Measurements from ENCODE around the gene SPR.

The SPR gene

GRCh38 chr2:72915320-72915906, 28.2 kb downstream of the SPR start:
- no peak overlapping the region for H3K4me2 ChIP-seq (ENCODE audit: low read depth, low read length, poor library complexity, severe bottlenecking)
- no peak overlapping the region for H2AFZ ChIP-seq (ENCODE audit: low read depth, low read length, severe bottlenecking)
- TF ChIP-seq CTCF (IDR thresholded peaks at IDR 0.05; ENCODE audit: insufficient read depth, low read length, poor library complexity, severe bottlenecking) (no peak), EZH2phosphoT487 (conservative IDR thresholded peaks at IDR 0.05; ENCODE audit: low read length) (no peak)
- no peaks in the 10 kb centered on the region for H3K36me3 ChIP-seq (ENCODE audit: low read length)
- no peaks in the 10 kb centered on the region for H3F3A ChIP-seq (ENCODE audit: insufficient read depth)
- H3K9me3 ChIP-seq (ENCODE audit: insufficient read depth, low read length) = no peaks in the 10 kb centered on the region
- no peak overlapping the region for H3K27ac ChIP-seq (ENCODE audit: low read depth, low read length)
- H3K9ac ChIP-seq (ENCODE audit: low read length) = no peak overlapping the region
- H4K20me1 ChIP-seq (ENCODE audit: low read depth, low read length) = no peaks in the 10 kb centered on the region
- H3K9me2 ChIP-seq (replicated peaks; ENCODE audit: insufficient read depth, low read length) = no peaks in the 10 kb centered on the region
- no peak overlapping the region for H3K4me3 ChIP-seq (ENCODE audit: insufficient read depth, low read length, poor library complexity, severe bottlenecking)
- no peaks in the 10 kb centered on the region for H3K27me3 ChIP-seq (ENCODE audit: low read length)
- H3K79me2 ChIP-seq (ENCODE audit: insufficient read depth, low read length) = no peaks in the 10 kb centered on the region

GRCh38 chr2:72915907-72916742, 28.9 kb downstream of the SPR start:
- no peak overlapping the region for H2AFZ ChIP-seq (ENCODE audit: low read depth, low read length, severe bottlenecking)
- no peaks in the 10 kb centered on the region for H3K9me3 ChIP-seq (ENCODE audit: insufficient read depth, low read length)
- H3K4me3 ChIP-seq (ENCODE audit: insufficient read depth, low read length, poor library complexity, severe bottlenecking) = no peak overlapping the region
- H3K9ac ChIP-seq (ENCODE audit: low read length) = no peak overlapping the region
- H3F3A ChIP-seq (ENCODE audit: insufficient read depth) = no peaks in the 10 kb centered on the region
- peak overlapping the region; percentile 19 for H3K4me2 ChIP-seq (ENCODE audit: low read depth, low read length, poor library complexity, severe bottlenecking)
- TF ChIP-seq EZH2phosphoT487 (conservative IDR thresholded peaks at IDR 0.05; ENCODE audit: low read length) = no peak
- no peak for TF ChIP-seq CTCF (IDR thresholded peaks at IDR 0.05; ENCODE audit: insufficient read depth, low read length, poor library complexity, severe bottlenecking)
- no peak overlapping the region for H3K27ac ChIP-seq (ENCODE audit: low read depth, low read length)
- H4K20me1 ChIP-seq (ENCODE audit: low read depth, low read length) = no peaks in the 10 kb centered on the region
- no peaks in the 10 kb centered on the region for H3K27me3 ChIP-seq (ENCODE audit: low read length)
- H3K79me2 ChIP-seq (ENCODE audit: insufficient read depth, low read length) = no peaks in the 10 kb centered on the region
- no peaks in the 10 kb centered on the region for H3K36me3 ChIP-seq (ENCODE audit: low read length)
- no peaks in the 10 kb centered on the region for H3K9me2 ChIP-seq (replicated peaks; ENCODE audit: insufficient read depth, low read length)

GRCh38 chr2:72916743-72917137, 29.5 kb downstream of the SPR start:
- Histone ChIP-seq H3K79me2 (ENCODE audit: insufficient read depth, low read length) (no peaks in the 10 kb centered on the region), H3K4me2 (ENCODE audit: low read depth, low read length, poor library complexity, severe bottlenecking) (no peak overlapping the region), H3K9ac (ENCODE audit: low read length) (no peak overlapping the region), H3K27ac (ENCODE audit: low read depth, low read length) (no peak overlapping the region), H2AFZ (ENCODE audit: low read depth, low read length, severe bottlenecking) (no peak overlapping the region), H3K27me3 (ENCODE audit: low read length) (no peaks in the 10 kb centered on the region), H3K9me3 (ENCODE audit: insufficient read depth, low read length) (no peaks in the 10 kb centered on the region), H3K36me3 (ENCODE audit: low read length) (no peaks in the 10 kb centered on the region), H3K4me3 (ENCODE audit: insufficient read depth, low read length, poor library complexity, severe bottlenecking) (no peak overlapping the region), H3K9me2 (replicated peaks; ENCODE audit: insufficient read depth, low read length) (no peaks in the 10 kb centered on the region), H4K20me1 (ENCODE audit: low read depth, low read length) (no peaks in the 10 kb centered on the region), H3F3A (ENCODE audit: insufficient read depth) (no peaks in the 10 kb centered on the region)
- TF ChIP-seq EZH2phosphoT487 (conservative IDR thresholded peaks at IDR 0.05; ENCODE audit: low read length) = no peak
- no peak for TF ChIP-seq CTCF (IDR thresholded peaks at IDR 0.05; ENCODE audit: insufficient read depth, low read length, poor library complexity, severe bottlenecking)
